ENCODE data around the gene PTPRCAP. TPM values are rescaled to one million over a fixed set of nuclear protein-coding genes. Genes with fewer than 3 reads are reported as not detected.
A peak's percentile ranks its signal among the peaks of the same experiment; 100 is the strongest.

PTPRCAP gene
- total RNA-seq, 6 donors from 2014 or later: 12.8 to 34.0 (median 18.0) TPM

GRCh38 chr11:67458266-67458665 lies 20.8 kb upstream of the PTPRCAP start:
- H3K4me1 ChIP-seq: no peaks in the 10 kb centered on the region
- H3K27ac ChIP-seq: no peak overlapping the region
- DNase-seq (peak in 1 of 2 donors; percentile 60), ATAC-seq (ENCODE audit: low FRiP score in 2 of 2) (no peak)
- H3K27me3 ChIP-seq: no peaks in the 10 kb centered on the region
- no peaks in the 10 kb centered on the region for H3K9me3 ChIP-seq
- H3K36me3 ChIP-seq: no peaks in the 10 kb centered on the region
- WGBS, 2 donors: 91% methylated on average over 15 to 19 of the region's 19 CpGs
- TF ChIP-seq CTCF (IDR thresholded peaks at IDR 0.05) (no peak), POLR2A (IDR thresholded peaks at IDR 0.05) (no peak), POLR2AphosphoS5 (IDR thresholded peaks at IDR 0.05) (no peak), EP300 (IDR thresholded peaks at IDR 0.05) (no peak)
- no peak overlapping the region for H3K4me3 ChIP-seq

GRCh38 chr11:67457453-67457852 lies 20.0 kb upstream of the PTPRCAP start:
- no peak for TF ChIP-seq POLR2A (IDR thresholded peaks at IDR 0.05)
- no peak for ATAC-seq (ENCODE audit: low FRiP score in 2 of 2)
- H3K36me3 ChIP-seq: no peaks in the 10 kb centered on the region
- no peaks in the 10 kb centered on the region for H3K27me3 ChIP-seq
- H3K4me1 ChIP-seq: peaks cover 0 to 5% (median 2%) of the 10 kb centered on the region in 4 donors
- WGBS, 2 donors: 94 to 97% methylated on average over 11 to 12 of the region's 12 CpGs
- H3K27ac ChIP-seq: no peak overlapping the region
- H3K9me3 ChIP-seq: no peaks in the 10 kb centered on the region
- H3K4me3 ChIP-seq: no peak overlapping the region
- DNase-seq: peak in 1 of 2 donors; percentile 59

GRCh38 chr11:67456068-67456705 lies 18.7 kb upstream of the PTPRCAP start:
- 79 to 87% methylated on average over 6 to 15 of the region's 25 CpGs for WGBS, 2 donors
- TF ChIP-seq POLR2AphosphoS5 (IDR thresholded peaks at IDR 0.05): no peak
- TF ChIP-seq CTCF (IDR thresholded peaks at IDR 0.05): no peak
- no peak for TF ChIP-seq EP300 (IDR thresholded peaks at IDR 0.05)
- TF ChIP-seq POLR2A (IDR thresholded peaks at IDR 0.05): no peak
- H3K36me3 ChIP-seq: no peaks in the 10 kb centered on the region
- H3K9me3 ChIP-seq: no peaks in the 10 kb centered on the region
- DNase-seq (peak in 1 of 2 donors; percentile 82), ATAC-seq (ENCODE audit: low FRiP score in 2 of 2) (no peak)
- no peaks in the 10 kb centered on the region for H3K27me3 ChIP-seq
- no peak overlapping the region for H3K27ac ChIP-seq
- H3K4me1 ChIP-seq: peaks cover 0 to 5% (median 4%) of the 10 kb centered on the region in 4 donors
- no peak overlapping the region for H3K4me3 ChIP-seq

GRCh38 chr11:67455054-67455453 lies 17.6 kb upstream of the PTPRCAP start, which contains the start of gene CABP4:
TSS of gene CABP4 (plus strand) at chr11:67455354. CDS start at chr11:67455424, 70 bp downstream.
- H3K27me3 ChIP-seq: no peaks in the 10 kb centered on the region
- H3K36me3 ChIP-seq: no peaks in the 10 kb centered on the region
- DNase-seq (no peak), ATAC-seq (ENCODE audit: low FRiP score in 2 of 2) (no peak)
- no peak within 1 kb of the TSS for H3K4me3 ChIP-seq
- TF ChIP-seq POLR2AphosphoS5 (IDR thresholded peaks at IDR 0.05) (no peak), EP300 (IDR thresholded peaks at IDR 0.05) (no peak), CTCF (IDR thresholded peaks at IDR 0.05) (no peak), POLR2A (IDR thresholded peaks at IDR 0.05) (no peak)
- no peak within 1 kb of the TSS for H3K27ac ChIP-seq
- WGBS, 2 donors: 77 to 96% methylated on average over 2 to 3 of the region's 3 CpGs
- H3K9me3 ChIP-seq: no peaks in the 10 kb centered on the region
- peaks cover 0 to 5% (median 4%) of the 10 kb centered on the region in 4 donors for H3K4me1 ChIP-seq

GRCh38 chr11:67453816-67454732 lies 16.6 kb upstream of the PTPRCAP start:
- TF ChIP-seq EP300 (IDR thresholded peaks at IDR 0.05) (no peak), POLR2A (IDR thresholded peaks at IDR 0.05) (no peak), POLR2AphosphoS5 (IDR thresholded peaks at IDR 0.05) (no peak)
- Histone ChIP-seq H3K4me3 (no peak overlapping the region), H3K36me3 (no peaks in the 10 kb centered on the region), H3K9me3 (no peaks in the 10 kb centered on the region), H3K4me1 (peaks cover 0 to 7% (median 5%) of the 10 kb centered on the region in 4 donors), H3K27ac (no peak overlapping the region), H3K27me3 (no peaks in the 10 kb centered on the region)
- DNase-seq (peak in 1 of 2 donors; percentile 59), ATAC-seq (ENCODE audit: low FRiP score in 2 of 2) (no peak)
- WGBS, 2 donors: 91 to 94% methylated on average over 3 to 21 of the region's 21 CpGs
